Measurements from ENCODE around the gene RFWD3.

- TF ChIP-seq CTCF (IDR thresholded peaks at IDR 0.05; ENCODE audit: control extremely low read depth in 1 of 3, insufficient read depth in 1 of 3, low read depth in 1 of 3, low read length in 3 of 3), result no peak
- no peak for TF ChIP-seq TAF1 (IDR thresholded peaks at IDR 0.05; ENCODE audit: low read depth, low read length)
- TF ChIP-seq GTF2F1 (IDR thresholded peaks at IDR 0.05; ENCODE audit: borderline replicate concordance, low read depth, low read length), result no peak
- TF ChIP-seq POLR2AphosphoS5 (IDR thresholded peaks at IDR 0.05; ENCODE audit: low read depth, low read length), result no peak
- TF ChIP-seq CEBPB (IDR thresholded peaks at IDR 0.05; ENCODE audit: low read depth, low read length), result no peak
Observed at GRCh38 chr16:74623839-74624235, 42.8 kb downstream of the RFWD3 start.

Measured in H1 (cell line).